Neuronal stem cell (in vitro differentiated cells): ENCODE results near the gene XCL2.
"Not testable (repeated sequence)": the region's sequence is repeated elsewhere in the genome, so short reads cannot be mapped to it uniquely, and the experiment has no call there.

Experiments
- DNase-seq: peaks from one replicate; pipeline ENCODE4 v3.0.0-alpha.2; 2013; ENCODE audit warnings: low spot score
- H2AFZ ChIP-seq: one replicate; pipeline ENCODE4 v1.6.1; 2013; ENCODE audit warnings: mild to moderate bottlenecking, low read length, inconsistent platforms
- H2AK5ac ChIP-seq: 2 replicates; pipeline ENCODE4 v1.6.1; 2013; ENCODE audit warnings: low read depth, mild to moderate bottlenecking, inconsistent platforms, low read length, moderate library complexity, mixed read lengths
- H2BK120ac ChIP-seq: 2 replicates; pipeline ENCODE4 v1.6.1; 2013; ENCODE audit warnings: low read depth, mild to moderate bottlenecking, inconsistent platforms, low read length, moderate library complexity, mixed read lengths
- H2BK12ac ChIP-seq: one replicate; pipeline ENCODE4 v1.6.1; 2013; ENCODE audit warnings: low read length, inconsistent platforms
- H2BK15ac ChIP-seq: 2 replicates; pipeline ENCODE4 v1.6.1; 2013; ENCODE audit warnings: mild to moderate bottlenecking, low read length, inconsistent platforms, mixed read lengths
- H2BK5ac ChIP-seq: one replicate; pipeline ENCODE4 v1.6.1; 2013; ENCODE audit warnings: inconsistent platforms, mild to moderate bottlenecking, low read length, moderate library complexity
- H3K14ac ChIP-seq: one replicate; pipeline ENCODE4 v1.6.1; 2013; ENCODE audit warnings: low read length, inconsistent platforms
- H3K18ac ChIP-seq: 2 replicates; pipeline ENCODE4 v1.6.1; 2013; ENCODE audit warnings: low read length, inconsistent platforms
- H3K23ac ChIP-seq: 2 replicates; pipeline ENCODE4 v1.6.1; 2013; ENCODE audit warnings: low read depth, mild to moderate bottlenecking, mixed read lengths, low read length, inconsistent platforms; ENCODE audit not compliant: poor library complexity
- H3K27ac ChIP-seq: replicated peaks from 3 replicates; pipeline ENCODE4 v1.5.1; 2013; ENCODE audit warnings: low read length, inconsistent platforms
- H3K27me3 ChIP-seq, 3 experiments: 2 replicates each; pipeline ENCODE4 v1.6.1; 2013; ENCODE audit warnings: low read length in 3 of 3, mild to moderate bottlenecking in 2 of 3, inconsistent platforms in 1 of 3, low read depth in 1 of 3, mixed read lengths in 1 of 3, moderate library complexity in 1 of 3; ENCODE audit not compliant: control insufficient read depth in 3 of 3, insufficient read depth in 3 of 3
- H3K36me3 ChIP-seq, 2 donors: replicated peaks in 1 of 2; 2 replicates each; pipeline ENCODE4 v1.6.1; 2013; ENCODE audit warnings: low read length in 2 of 2; ENCODE audit not compliant: control insufficient read depth in 2 of 2, insufficient read depth in 2 of 2
- H3K4ac ChIP-seq: 2 replicates; pipeline ENCODE4 v1.6.1; 2013; ENCODE audit warnings: inconsistent platforms, mild to moderate bottlenecking, low read length, moderate library complexity
- H3K4me1 ChIP-seq, 2 donors: 1 replicate in 1 of 2; 2 replicates in 1 of 2; pipeline ENCODE4 v1.6.1; 2013; ENCODE audit warnings: low read length in 2 of 2, low read depth in 1 of 2; ENCODE audit not compliant: control insufficient read depth in 2 of 2, insufficient read depth in 1 of 2
- H3K4me2 ChIP-seq: one replicate; pipeline ENCODE4 v1.6.1; 2013; ENCODE audit warnings: mild to moderate bottlenecking, low read length, inconsistent platforms; ENCODE audit not compliant: insufficient read depth, poor library complexity, severe bottlenecking
- H3K4me3 ChIP-seq, 2 donors: 2 replicates each; pipeline ENCODE4 v1.5.1; 2013; ENCODE audit warnings: low read length in 2 of 2, mild to moderate bottlenecking in 2 of 2, inconsistent platforms in 1 of 2, moderate library complexity in 1 of 2
- H3K79me1 ChIP-seq: one replicate; pipeline ENCODE4 v1.6.1; 2013; ENCODE audit warnings: low read depth, mild to moderate bottlenecking, inconsistent platforms, low read length, moderate library complexity
- H3K9ac ChIP-seq: one replicate; pipeline ENCODE4 v1.6.1; 2013; ENCODE audit warnings: mild to moderate bottlenecking, low read depth, low read length, inconsistent platforms; ENCODE audit not compliant: poor library complexity
- H3K9me3 ChIP-seq, 2 donors: replicated peaks in 1 of 2; 2 replicates each; pipeline versions ENCODE3 to v1.6.1; 2013; ENCODE audit warnings: low read length in 2 of 2, mild to moderate bottlenecking in 2 of 2, inconsistent platforms in 1 of 2, low read depth in 1 of 2, mixed read lengths in 1 of 2, moderate library complexity in 1 of 2; ENCODE audit not compliant: control insufficient read depth in 2 of 2, insufficient read depth in 1 of 2
- H4K8ac ChIP-seq: one replicate; pipeline ENCODE4 v1.6.1; 2013; ENCODE audit warnings: low read depth, mild to moderate bottlenecking, inconsistent platforms, low read length, moderate library complexity
- H4K91ac ChIP-seq: one replicate; pipeline ENCODE4 v1.6.1; 2013; ENCODE audit warnings: low read length, low read depth, mild to moderate bottlenecking, inconsistent platforms; ENCODE audit not compliant: poor library complexity
- WGBS, 2 donors: extraction: QIAGEN DNeasy Blood & Tissue Kit; methylation state at CpG; one replicate each; pipeline ENCODE4 v1.1.7; 2013; ENCODE audit warnings: missing lambda C conversion rate in 2 of 2, mixed read lengths in 1 of 2; ENCODE audit not compliant: insufficient read length in 2 of 2, insufficient replicate concordance in 1 of 2; ENCODE audit errors: extremely low coverage in 2 of 2; 5-methylcytosine and 5-hydroxymethylcytosine counted together

XCL2 gene

DNA sequence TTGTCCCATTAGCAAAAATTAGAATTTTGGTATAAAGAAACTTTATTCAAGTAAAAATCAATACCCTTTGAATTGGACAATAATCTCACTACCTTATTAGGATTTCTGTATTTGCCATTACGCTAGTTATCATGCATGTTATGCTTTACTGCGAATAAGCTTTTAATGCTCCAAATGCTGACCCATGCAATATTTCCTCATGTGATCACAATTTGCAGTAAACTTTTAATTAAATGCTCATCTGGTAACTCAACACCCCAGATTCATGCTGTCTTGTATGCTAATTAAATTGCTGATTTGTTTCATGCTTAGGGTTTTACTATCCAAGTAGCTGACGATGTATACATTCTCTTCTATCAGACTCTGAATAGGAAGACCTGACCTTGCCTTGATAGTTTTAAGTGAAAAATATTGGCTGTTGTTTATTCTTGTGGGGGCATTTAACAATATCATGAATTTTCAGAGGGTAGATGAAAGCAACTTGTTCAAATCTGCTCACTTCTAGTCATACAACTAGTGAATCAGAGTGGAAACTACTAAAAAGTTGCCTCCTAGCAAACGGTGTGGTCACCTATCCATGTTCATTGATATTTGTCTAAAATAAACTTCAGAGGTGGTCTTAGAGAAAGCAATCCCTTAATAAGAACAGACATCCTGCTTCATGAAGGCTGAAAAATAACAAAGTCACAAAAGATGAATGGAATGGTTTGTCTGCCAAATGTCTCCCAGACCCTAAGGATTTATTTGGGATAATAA is 38.2 kb upstream of the XCL2 start:
- H3K27me3 ChIP-seq, result no peaks in the 10 kb centered on the region
- H3K18ac ChIP-seq, result no peak overlapping the region
- H2BK12ac ChIP-seq, result no peak overlapping the region
- no peaks in the 10 kb centered on the region for H3K9me3 ChIP-seq
- no peak overlapping the region for H4K8ac ChIP-seq
- no CpG with 5 or more reads among the region's 4 CpGs for WGBS, 2 donors
- no peak overlapping the region for H4K91ac ChIP-seq
- no peak overlapping the region for H3K9ac ChIP-seq
- no peaks in the 10 kb centered on the region for H3K36me3 ChIP-seq
- no peak for DNase-seq
- H2AK5ac ChIP-seq, result no peak overlapping the region
- H3K4me2 ChIP-seq, result no peak overlapping the region
- no peak overlapping the region for H2BK120ac ChIP-seq
- no peak overlapping the region for H2BK15ac ChIP-seq
- H3K27ac ChIP-seq, result no peak overlapping the region
- H2AFZ ChIP-seq, result no peak overlapping the region
- H3K23ac ChIP-seq, result no peak overlapping the region
- H2BK5ac ChIP-seq, result no peak overlapping the region
- H3K4me1 ChIP-seq, result no peaks in the 10 kb centered on the region
- no peaks in the 10 kb centered on the region for H3K79me1 ChIP-seq
- no peak overlapping the region for H3K4ac ChIP-seq
- H3K4me3 ChIP-seq, result no peak overlapping the region
- no peak overlapping the region for H3K14ac ChIP-seq

DNA sequence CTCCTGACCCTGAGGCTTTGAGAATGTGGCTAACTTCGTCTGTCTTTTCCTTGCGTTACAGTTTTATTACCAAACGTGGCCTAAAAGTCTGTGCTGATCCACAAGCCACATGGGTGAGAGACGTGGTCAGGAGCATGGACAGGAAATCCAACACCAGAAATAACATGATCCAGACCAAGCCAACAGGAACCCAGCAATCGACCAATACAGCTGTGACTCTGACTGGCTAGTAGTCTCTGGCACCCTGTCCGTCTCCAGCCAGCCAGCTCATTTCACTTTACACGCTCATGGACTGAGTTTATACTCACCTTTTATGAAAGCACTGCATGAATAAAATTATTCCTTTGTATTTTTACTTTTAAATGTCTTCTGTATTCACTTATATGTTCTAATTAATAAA is 37.2 kb upstream of the XCL2 start:
- H3K4me2 ChIP-seq, H2BK12ac ChIP-seq, H3K14ac ChIP-seq, H2AFZ ChIP-seq, H3K36me3 ChIP-seq, H3K4ac ChIP-seq, H3K18ac ChIP-seq, DNase-seq, H2BK5ac ChIP-seq, H3K27ac ChIP-seq, H3K27me3 ChIP-seq, H4K91ac ChIP-seq, H2BK120ac ChIP-seq, H3K4me1 ChIP-seq, H2BK15ac ChIP-seq, H2AK5ac ChIP-seq, H3K4me3 ChIP-seq, H3K23ac ChIP-seq, H3K79me1 ChIP-seq, H4K8ac ChIP-seq, H3K9me3 ChIP-seq, H3K9ac ChIP-seq: not testable (repeated sequence)
- WGBS, 2 donors, result no CpG with 5 or more reads among the region's 7 CpGs

DNA sequence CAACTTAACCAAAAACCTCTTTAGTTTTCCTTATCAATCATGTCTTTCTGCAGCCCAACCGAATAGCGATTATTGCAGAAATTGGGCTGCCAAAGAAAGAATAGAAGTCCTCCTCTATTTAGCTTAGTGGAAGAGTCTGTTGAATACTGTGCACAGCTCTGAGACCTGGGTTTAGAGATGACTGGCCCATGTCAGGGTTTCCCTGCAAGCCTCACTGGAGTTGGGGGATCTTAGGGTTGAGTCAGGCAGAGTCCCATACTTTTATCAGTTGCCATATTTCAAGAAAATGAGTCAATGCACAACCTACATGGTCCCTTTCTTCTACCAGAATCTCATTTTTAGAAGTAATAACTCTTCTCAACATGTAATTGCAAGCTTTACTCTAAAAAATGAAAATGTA is 36.5 kb upstream of the XCL2 start:
- H4K91ac ChIP-seq, H3K4ac ChIP-seq, H2BK120ac ChIP-seq, H2BK12ac ChIP-seq, H3K4me3 ChIP-seq, H3K4me2 ChIP-seq, DNase-seq, H2AK5ac ChIP-seq, H2BK15ac ChIP-seq, H3K4me1 ChIP-seq, H3K18ac ChIP-seq, H3K9ac ChIP-seq, H2AFZ ChIP-seq, H3K79me1 ChIP-seq, H3K9me3 ChIP-seq, H3K14ac ChIP-seq, H3K23ac ChIP-seq, H3K36me3 ChIP-seq, H3K27me3 ChIP-seq, H3K27ac ChIP-seq, H2BK5ac ChIP-seq, H4K8ac ChIP-seq: not testable (repeated sequence)
- WGBS, 2 donors, result no CpG with 5 or more reads among the region's 2 CpGs

DNA sequence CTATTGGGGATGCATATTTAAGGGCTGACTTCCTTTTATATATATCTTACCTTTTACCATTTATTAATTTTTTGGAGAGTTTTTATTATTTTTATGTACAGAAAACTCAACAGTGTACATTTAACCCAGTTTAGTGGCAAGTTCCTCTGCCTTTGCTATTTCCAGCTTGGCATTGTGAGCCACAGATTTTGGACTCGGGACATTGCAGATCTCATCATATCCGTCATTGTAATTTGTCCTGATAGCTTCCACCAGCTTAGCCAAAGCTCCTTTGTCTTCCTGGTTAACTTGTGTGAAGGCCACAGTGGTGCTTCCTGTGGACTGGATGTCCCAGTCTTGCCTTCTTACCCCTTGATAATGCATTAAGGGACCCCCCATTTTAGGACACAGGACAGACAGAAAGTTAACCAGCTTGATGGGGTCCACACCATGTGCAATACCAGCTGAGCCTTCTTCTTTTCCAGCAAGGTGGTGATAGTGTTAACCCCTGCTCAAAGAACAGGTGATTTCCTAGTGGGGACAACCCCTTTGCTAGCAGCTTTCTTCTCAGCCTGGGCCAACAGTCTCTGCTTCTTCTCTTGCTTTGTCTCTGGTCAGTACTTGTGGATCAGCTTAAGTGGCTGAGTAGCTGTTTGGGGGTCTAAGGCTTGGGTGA is 34.9 kb upstream of the XCL2 start:
- not testable (repeated sequence) for H3K18ac ChIP-seq, H3K4ac ChIP-seq, H2BK5ac ChIP-seq, H3K9me3 ChIP-seq, H3K27me3 ChIP-seq, H3K4me1 ChIP-seq, H2BK120ac ChIP-seq, H3K23ac ChIP-seq, H3K4me2 ChIP-seq, H2AFZ ChIP-seq, H2AK5ac ChIP-seq, H3K9ac ChIP-seq, H3K36me3 ChIP-seq, H4K91ac ChIP-seq, H2BK12ac ChIP-seq, H2BK15ac ChIP-seq, DNase-seq, H4K8ac ChIP-seq, H3K79me1 ChIP-seq, H3K14ac ChIP-seq, H3K4me3 ChIP-seq, H3K27ac ChIP-seq
- WGBS, 2 donors, result no CpG with 5 or more reads among the region's 2 CpGs
